Mucosa of gallbladder (tissue), 1 donor: Measurements from ENCODE around the gene FOXL2NB. TPM values are rescaled to one million over a fixed set of nuclear protein-coding genes. Genes with fewer than 3 reads are reported as not detected.

Experiments used
- total RNA-seq: library from RNA; stranded (reverse); gene quantifications from one replicate; pipeline ENCODE4 v1.2.1, GENCODE V29; 2021
- donor health status: DM: no; HTN: no; CAD: no.

The FOXL2NB gene
- total RNA-seq, 1 donor from 2014 or later: 0.09 TPM

Other genes with a start within 250 kb of the FOXL2NB start
- gene PIK3CB, start 112.3 kb upstream of the FOXL2NB start, total RNA-seq: 28.9 TPM
- 0.14 TPM for gene FOXL2, start 80 bp upstream of the FOXL2NB start, total RNA-seq
- gene PRR23A, start 59.1 kb downstream of the FOXL2NB start, total RNA-seq: not detected
- not detected for gene PRR23B, start 73.7 kb downstream of the FOXL2NB start, total RNA-seq
- not detected for gene PRR23C, start 97.7 kb downstream of the FOXL2NB start, total RNA-seq